GM18520 (cell line): Measurements from ENCODE around the gene RPA3.

Experiments used
- ATAC-seq: cut with Tn5 transposase; IDR thresholded peaks from one replicate; pipeline ENCODE4 v1.9.1; 2021; ENCODE audit not compliant: unreplicated experiment

RPA3 gene

DNA sequence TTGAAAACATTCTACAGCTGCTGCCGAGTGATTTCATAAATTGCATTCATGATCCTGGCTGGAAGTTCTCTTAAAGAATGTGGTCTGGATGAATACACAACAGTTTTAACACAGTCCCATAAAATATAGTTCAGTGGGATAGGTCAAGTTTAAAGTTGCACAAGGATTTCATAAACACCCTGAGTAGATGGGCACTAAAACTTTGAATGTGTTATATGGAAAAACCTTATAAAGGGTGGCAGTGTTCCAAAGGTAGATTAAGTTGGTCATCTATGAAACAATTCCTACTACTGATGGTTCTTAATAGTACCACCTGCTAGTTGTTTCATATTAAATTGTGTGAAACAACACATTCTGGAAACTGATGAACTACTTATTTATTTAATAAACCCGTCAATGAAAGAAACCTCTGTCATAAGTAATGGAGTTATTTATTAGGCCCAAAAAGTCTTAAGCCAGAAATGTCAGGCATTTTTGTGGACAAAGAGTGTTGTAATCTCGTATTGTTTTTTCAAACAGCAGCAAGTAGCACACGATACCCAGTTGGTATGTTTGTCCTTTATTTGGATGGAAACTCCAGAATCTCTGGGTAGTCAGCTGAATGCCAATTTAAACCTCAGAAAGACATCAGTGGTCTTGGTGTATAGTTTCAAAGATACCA, 14.3 kb upstream of the RPA3 start:
- ATAC-seq = no peak

GRCh38 chr7:7731732-7732131, 13.3 kb upstream of the RPA3 start:
- ATAC-seq = no peak

GRCh38 chr7:7720750-7721621, 2.6 kb upstream of the RPA3 start:
- ATAC-seq = no peak

DNA sequence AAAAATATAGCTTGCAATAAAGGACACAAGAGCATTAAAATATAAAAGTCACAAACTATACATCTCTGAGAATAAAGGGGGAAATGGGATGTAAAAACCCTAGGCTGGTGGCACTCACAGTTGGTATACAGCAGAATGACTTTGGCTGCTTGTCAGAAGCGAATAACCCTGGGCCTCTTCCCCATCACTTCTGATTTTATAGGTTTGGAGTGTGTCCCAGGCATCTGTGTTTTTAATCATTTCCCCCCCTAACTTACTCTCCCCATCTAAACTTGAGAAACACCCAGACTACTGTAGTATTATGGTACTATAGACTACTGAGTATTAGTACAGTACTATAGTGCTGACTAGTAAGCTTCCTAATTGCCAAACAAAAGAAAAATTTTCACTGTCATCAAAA, 1.8 kb upstream of the RPA3 start:
- no peak for ATAC-seq

- ATAC-seq = peak; percentile 96
These were observed 829 bp upstream of the RPA3 start for GRCh38 chr7:7719236-7719635.

DNA sequence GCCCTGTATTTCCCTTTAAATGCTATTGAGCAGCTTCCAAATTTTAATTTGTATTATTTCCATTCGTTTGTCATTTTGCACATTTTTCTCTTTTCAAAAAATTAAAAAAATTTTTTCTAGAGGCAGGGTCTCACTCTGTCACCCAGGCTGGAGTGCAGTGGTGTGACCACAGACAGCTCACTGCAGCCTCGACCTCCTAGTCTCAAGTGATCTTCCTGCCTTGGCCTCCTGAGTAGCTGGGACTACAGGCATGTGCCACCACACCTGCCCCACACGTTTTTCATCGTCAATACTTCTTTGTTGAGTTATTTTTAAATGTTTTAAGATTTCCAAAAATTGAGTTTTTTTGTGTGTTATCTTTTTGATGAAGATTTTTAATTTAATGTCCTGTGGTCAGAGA, 4.7 kb downstream of the RPA3 start:
- no peak for ATAC-seq

DNA sequence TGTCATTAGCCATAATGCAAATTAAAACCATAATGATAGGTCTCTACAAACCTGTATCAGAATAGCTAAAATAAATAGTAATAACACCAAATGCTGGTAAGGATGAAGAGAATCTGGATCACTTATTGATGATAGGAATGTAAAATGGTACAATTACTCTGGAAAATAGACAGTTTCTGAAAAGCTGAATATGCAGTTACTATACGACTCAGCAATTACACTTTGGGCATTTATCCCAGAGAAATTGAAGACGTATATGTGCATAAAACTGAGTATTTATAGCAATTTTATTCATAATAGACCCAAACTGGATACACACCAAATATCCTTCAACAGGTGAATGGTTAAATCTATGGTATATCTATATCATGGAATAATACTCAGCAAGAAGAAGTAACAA, 7.9 kb downstream of the RPA3 start:
- ATAC-seq = no peak

- no peak for ATAC-seq
These were observed 9.1 kb downstream of the RPA3 start for GRCh38 chr7:7709291-7709690.

- no peak for ATAC-seq
These were observed 10.6 kb downstream of the RPA3 start for GRCh38 chr7:7707806-7708205.

- no peak for ATAC-seq
These were observed 11.2 kb downstream of the RPA3 start for GRCh38 chr7:7707246-7707645.

DNA sequence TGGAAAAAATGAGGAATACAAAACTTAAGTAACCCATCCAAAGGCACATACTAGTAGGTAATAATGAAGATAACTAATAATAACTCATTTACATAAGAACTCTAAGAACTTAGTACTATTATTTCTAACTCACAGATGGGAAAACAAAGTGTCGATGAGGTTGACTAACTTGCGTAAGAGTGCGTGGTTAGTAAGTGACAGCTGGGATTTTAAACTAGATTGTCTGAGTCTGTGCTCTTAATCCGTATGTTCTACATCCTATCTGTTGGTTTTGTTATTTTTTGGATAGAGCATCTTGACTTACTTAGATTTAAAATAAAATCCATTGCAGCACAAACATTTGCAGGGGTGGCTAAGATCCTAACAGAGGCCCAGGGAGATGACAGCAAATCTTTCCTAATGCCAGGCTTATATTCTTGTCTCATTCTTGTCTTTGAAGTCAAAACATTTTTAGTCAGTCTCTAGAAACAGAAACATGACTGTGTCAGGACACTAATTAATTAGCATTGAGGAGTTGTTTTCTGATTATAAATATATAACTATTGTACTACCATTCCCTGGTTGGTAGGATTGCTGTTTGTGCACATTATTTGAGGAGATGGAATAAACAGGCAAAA, 11.7 kb downstream of the RPA3 start:
- no peak for ATAC-seq

DNA sequence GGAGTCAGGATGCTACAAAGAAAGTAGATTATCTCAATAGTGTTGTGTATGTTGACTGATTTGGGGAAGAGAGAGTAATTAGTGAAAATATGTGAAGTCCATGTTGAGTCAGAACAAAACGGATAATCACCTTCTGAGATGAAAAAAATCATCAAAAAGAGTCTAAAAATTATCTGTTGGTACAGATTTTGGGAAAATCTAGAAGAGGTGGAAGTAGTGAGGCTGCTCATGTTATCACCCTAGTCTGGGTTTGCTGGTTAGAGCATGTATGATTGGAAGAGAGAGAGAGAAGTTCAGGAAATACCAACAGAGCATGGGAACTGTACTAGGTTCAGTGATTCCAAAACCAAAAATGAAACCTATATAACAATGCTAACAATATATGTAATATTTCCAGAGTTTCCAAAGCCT, 12.3 kb downstream of the RPA3 start:
- no peak for ATAC-seq

DNA sequence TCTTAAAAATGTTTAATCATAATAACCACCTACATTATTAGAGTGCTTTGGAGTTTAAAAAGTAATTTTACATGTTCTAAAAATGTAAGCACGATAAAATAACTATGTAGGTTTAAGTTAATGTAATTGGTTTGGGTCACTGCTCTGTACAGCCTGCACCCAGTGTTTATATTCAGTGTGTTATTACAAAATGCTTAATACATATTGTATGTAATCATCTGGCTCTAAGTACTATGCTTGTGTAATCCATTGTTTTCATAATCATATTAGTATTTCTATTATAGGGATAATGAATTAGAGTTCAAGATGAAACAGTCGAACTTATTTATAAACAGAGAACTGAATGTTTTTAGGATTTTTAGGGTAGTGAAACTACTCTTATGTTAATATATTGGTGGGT, 13.1 kb downstream of the RPA3 start:
- no peak for ATAC-seq

GRCh38 chr7:7704867-7705266, 13.5 kb downstream of the RPA3 start:
- no peak for ATAC-seq

DNA sequence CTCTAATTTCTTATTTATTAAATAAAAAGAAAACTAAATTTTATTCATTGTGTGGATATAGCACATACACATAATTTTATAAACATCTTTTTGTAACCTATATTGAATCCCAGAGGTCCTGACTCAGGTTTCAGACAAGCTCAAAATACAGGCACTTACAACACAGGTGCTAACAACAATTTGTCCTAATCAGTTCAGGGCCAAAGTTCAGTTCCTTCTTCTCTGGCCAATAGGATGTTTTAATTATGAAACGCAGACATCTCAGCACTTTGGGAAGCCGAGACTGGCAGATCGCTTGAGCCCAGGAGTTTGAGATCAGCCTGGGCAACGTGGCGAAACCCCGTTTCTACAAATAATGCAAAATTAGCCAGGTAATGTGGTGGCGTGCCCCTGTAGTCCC, 15.0 kb downstream of the RPA3 start:
- no peak for ATAC-seq

GRCh38 chr7:7702826-7703225, 15.6 kb downstream of the RPA3 start:
- ATAC-seq = no peak

DNA sequence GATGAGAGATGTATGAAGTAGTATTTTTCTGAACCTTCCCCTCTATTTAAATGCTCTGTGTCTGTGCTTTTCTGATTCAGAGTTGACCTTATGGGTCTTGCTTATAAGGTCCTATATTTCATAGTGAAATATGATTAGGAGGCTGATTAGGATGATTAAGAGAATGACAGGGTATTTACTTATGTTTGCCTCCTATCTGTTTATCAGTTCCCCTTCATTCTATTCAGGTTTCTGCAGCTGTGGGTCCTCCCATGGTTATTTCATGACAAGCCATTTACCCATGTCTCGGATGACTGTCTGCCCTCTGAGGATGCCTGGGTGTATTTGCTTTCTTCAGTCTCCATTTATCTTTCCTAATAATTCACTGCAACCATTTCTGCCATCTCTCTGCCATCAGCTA, 16.9 kb downstream of the RPA3 start:
- no peak for ATAC-seq

DNA sequence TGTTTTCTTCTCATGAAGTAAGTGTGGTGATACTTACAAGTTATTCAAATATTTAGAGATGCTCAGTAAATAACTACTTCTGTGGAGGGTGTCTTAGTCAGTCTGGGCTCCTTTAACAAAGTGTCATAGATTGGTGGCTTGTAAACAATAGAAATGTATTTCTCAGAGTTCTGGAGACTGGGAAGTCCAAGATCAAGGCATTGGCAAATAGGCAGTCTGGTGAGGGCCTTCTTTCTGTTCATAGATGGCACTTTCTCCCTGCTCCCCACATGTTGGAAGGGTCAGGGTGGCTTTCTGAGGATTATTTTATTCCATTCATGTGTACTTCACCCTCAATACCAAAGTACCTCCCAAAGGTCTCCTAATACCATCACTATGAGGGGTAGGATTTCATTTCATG, 18.4 kb downstream of the RPA3 start:
- ATAC-seq = no peak

DNA sequence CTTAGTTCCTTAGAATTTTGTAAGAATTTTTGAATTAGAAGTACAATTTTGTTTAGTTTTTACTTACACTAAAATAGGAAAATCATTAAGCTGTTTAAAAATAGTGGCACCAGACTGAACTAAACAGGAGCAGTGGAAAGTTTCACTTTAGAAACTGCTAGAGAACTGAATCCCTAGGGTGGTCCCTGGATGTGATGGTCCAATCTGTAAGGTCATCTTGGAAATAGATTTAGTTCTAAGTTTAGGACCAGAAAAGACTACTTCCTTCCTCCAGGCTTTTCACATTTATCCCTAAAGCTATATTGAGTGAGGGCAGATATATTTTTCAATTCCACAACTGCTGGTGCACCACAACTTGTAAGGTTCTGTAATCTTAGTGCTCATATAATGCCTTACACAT, 19.0 kb downstream of the RPA3 start:
- no peak for ATAC-seq

DNA sequence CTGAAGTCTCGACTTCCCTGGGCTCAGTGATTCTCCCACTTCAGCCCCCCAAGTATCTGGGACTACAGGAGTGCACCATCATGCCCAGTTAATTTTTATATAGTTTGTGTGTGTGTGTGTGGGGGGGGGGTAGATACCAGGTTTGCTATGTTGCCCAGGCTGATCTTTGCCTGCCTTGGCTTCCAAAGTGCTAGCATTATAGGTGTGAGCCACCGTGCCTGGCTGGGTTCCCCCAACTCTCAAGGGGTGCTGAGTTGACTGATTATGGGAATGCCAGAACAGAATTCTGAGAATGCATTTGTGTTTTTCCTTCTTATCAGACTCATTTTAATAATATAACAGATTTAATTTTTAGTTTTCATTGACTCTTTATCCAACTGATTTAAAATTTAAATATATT, 19.5 kb downstream of the RPA3 start:
- no peak for ATAC-seq

GRCh38 chr7:7696458-7697119, 21.8 kb downstream of the RPA3 start:
- no peak for ATAC-seq
